NT2/D1 (cell line): ENCODE data around the gene KIF16B.

Experiments
- SUZ12 ChIP-seq: IDR thresholded peaks from 2 replicates; pipeline ENCODE4 v1.6.1; 2011; ENCODE audit not compliant: insufficient read length, insufficient read depth; ENCODE audit errors: extremely low read depth
- YY1 ChIP-seq: IDR thresholded peaks from 2 replicates; pipeline ENCODE4 v1.6.1; 2011; ENCODE audit not compliant: insufficient read length, insufficient read depth
- ZNF274 ChIP-seq: IDR thresholded peaks from 2 replicates; pipeline ENCODE4 v1.6.1; 2011; ENCODE audit warnings: mild to moderate bottlenecking, low read depth, low read length

DNA sequence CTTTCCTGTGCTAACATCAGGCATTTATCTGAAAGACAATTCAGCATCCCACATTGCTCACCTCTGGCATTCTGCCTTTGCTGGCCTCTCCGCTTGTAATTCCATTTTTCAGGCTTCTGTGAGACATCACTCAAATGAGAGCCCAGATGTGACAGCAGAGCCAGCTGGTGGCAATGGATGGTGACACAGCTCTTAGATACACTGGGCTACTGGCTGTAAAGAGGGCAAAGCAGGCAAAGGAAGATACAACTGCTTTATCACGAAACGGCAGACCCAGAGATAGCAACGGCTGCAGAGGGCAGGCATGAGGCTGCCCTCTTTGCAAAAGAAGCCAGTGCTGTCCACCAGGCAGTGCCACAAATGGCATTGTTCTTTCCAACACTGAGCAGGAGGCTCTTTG is 329.8 kb downstream of the KIF16B start:
- TF ChIP-seq SUZ12 (no peak), YY1 (no peak), ZNF274 (no peak)
